Sigmoid colon (tissue), 4 donors: Measurements from ENCODE around the gene FOXC1.

ENCODE experiments used
- EP300 ChIP-seq, 4 donors: sonication (generic); formaldehyde crosslinking; IDR thresholded peaks; one replicate each; pipeline ENCODE4 v1.6.1; 2017; ENCODE audit warnings: antibody characterized with exemption in 4 of 4
- POLR2A ChIP-seq, 2 donors: fragments of 450-650 bp; IDR thresholded peaks; one replicate each; pipeline ENCODE4 v1.6.1; 2016; ENCODE audit warnings: antibody characterized with exemption in 2 of 2, mild to moderate bottlenecking in 2 of 2, moderate library complexity in 2 of 2
- TF ChIP-seq, protein P1 (sequence below), 4 experiments: fragments of 450-650 bp in 3 of 4; fragments of 200-600 bp in 1 of 4; IDR thresholded peaks; one replicate each; pipeline ENCODE4 v1.5.1; 2016 to 2019; ENCODE audit warnings: antibody characterized with exemption in 4 of 4, mild to moderate bottlenecking in 3 of 4, moderate library complexity in 2 of 4

DNA sequence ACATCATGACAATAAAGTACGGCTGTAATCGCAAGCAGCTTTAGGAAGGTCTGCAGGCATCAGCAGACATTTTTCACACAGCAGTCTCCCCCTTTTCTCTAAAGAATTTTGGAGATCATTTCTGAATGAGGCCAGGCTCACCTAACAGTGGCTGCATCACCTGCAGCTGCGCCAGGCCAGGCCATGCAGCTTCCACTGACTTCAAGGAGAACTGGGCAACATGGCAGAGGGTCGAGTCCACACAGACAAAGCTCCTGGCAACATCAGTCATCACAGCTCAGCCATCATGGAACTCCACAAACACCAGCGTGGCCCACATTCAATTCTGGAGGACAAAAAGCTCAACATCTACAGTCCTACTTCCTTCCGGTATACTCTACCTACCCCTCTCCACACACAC is 17.8 kb upstream of the FOXC1 start:
- TF ChIP-seq POLR2A (IDR thresholded peaks at IDR 0.05), result no peak
- TF ChIP-seq EP300 (IDR thresholded peaks at IDR 0.05), result no peak
- TF ChIP-seq, protein P1, sequence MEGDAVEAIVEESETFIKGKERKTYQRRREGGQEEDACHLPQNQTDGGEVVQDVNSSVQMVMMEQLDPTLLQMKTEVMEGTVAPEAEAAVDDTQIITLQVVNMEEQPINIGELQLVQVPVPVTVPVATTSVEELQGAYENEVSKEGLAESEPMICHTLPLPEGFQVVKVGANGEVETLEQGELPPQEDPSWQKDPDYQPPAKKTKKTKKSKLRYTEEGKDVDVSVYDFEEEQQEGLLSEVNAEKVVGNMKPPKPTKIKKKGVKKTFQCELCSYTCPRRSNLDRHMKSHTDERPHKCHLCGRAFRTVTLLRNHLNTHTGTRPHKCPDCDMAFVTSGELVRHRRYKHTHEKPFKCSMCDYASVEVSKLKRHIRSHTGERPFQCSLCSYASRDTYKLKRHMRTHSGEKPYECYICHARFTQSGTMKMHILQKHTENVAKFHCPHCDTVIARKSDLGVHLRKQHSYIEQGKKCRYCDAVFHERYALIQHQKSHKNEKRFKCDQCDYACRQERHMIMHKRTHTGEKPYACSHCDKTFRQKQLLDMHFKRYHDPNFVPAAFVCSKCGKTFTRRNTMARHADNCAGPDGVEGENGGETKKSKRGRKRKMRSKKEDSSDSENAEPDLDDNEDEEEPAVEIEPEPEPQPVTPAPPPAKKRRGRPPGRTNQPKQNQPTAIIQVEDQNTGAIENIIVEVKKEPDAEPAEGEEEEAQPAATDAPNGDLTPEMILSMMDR (IDR thresholded peaks at IDR 0.05), result no peak
